BJ (cell line): Measurements from ENCODE around the gene HAT1. TPM values are rescaled to one million over a fixed set of nuclear protein-coding genes. Genes with fewer than 3 reads are reported as not detected.

Source experiments
- CTCF ChIA-PET: fragments of 350-600 bp; formaldehyde crosslinking; extraction: SDS; loops from one replicate; lab custom pipeline; 2021; ENCODE audit warnings: antibody characterized with exemption, inconsistent platforms; lab: Yijun Ruan, JAX
- POLR2A ChIA-PET: fragments of 300-600 bp; sonication (Branson Sonifier 250); formaldehyde crosslinking; extraction: SDS; loops from one replicate; lab custom pipeline; 2021; ENCODE audit warnings: antibody characterized with exemption; lab: Charles Lee
- DNase-seq: peaks from one replicate; pipeline ENCODE4 v3.0.0-alpha.2; 2011; ENCODE audit warnings: low read depth
- H3K27me3 ChIP-seq: 2 replicates; pipeline ENCODE4 v1.6.0; 2011; ENCODE audit warnings: low read length; ENCODE audit not compliant: control insufficient read depth, insufficient read depth
- H3K36me3 ChIP-seq: 2 replicates; pipeline ENCODE4 v1.5.1; 2011; ENCODE audit warnings: low read length; ENCODE audit not compliant: control insufficient read depth, insufficient read depth
- H3K4me3 ChIP-seq: 2 replicates; pipeline ENCODE4 v1.5.1; 2011; ENCODE audit warnings: low read depth, mild to moderate bottlenecking, control low read depth, low read length
- CTCF ChIP-seq: IDR thresholded peaks from 2 replicates; pipeline ENCODE4 v1.5.1; 2011; ENCODE audit warnings: low read depth, mild to moderate bottlenecking, control low read depth, inconsistent platforms, low read length, moderate library complexity; ENCODE audit not compliant: insufficient read depth
- polyA plus RNA-seq: library from polyadenylated mRNA; depleted of rRNA; stranded (reverse); fragments of >200 nt; gene quantifications from 2 replicates; pipeline ENCODE4 v1.2.3, GENCODE V29; 2011

HAT1 gene
- polyA plus RNA-seq, 1 experiment = 19.9 TPM

GRCh38 chr2:171960570-171960969 is 38.3 kb downstream of the HAT1 start:
- Histone ChIP-seq H3K4me3 (no peak overlapping the region), H3K36me3 (no peaks in the 10 kb centered on the region), H3K27me3 (no peaks in the 10 kb centered on the region)
- ChIA-PET CTCF (no interaction called here), POLR2A (no interaction called here)
- no peak for DNase-seq
- TF ChIP-seq CTCF = no peak

GRCh38 chr2:171963198-171963597 is 40.9 kb downstream of the HAT1 start:
- no peaks in the 10 kb centered on the region for H3K27me3 ChIP-seq
- no peaks in the 10 kb centered on the region for H3K36me3 ChIP-seq
- H3K4me3 ChIP-seq = no peak overlapping the region
- DNase-seq = no peak
- ChIA-PET CTCF (no interaction called here), POLR2A (no interaction called here)
- TF ChIP-seq CTCF = no peak

- H3K36me3 ChIP-seq = no peaks in the 10 kb centered on the region
- H3K27me3 ChIP-seq = no peaks in the 10 kb centered on the region
- POLR2A ChIA-PET = no interaction called here
- CTCF ChIA-PET = no interaction called here
- DNase-seq = no peak
- TF ChIP-seq CTCF = no peak
- no peak overlapping the region for H3K4me3 ChIP-seq
Observed at GRCh38 chr2:171964308-171964707, 42.0 kb downstream of the HAT1 start.

GRCh38 chr2:171965238-171965637 is 43.0 kb downstream of the HAT1 start:
- no peaks in the 10 kb centered on the region for H3K27me3 ChIP-seq
- POLR2A ChIA-PET = interaction anchor here (0.5 kb wide), 1 partner anchor 71 kb away, joined by 5 read pairs; the partner anchor contains the start of gene SLC25A12
- CTCF ChIA-PET = no interaction called here
- no peaks in the 10 kb centered on the region for H3K36me3 ChIP-seq
- no peak overlapping the region for H3K4me3 ChIP-seq
- no peak for TF ChIP-seq CTCF
- no peak for DNase-seq

- no peaks in the 10 kb centered on the region for H3K27me3 ChIP-seq
- TF ChIP-seq CTCF = no peak
- no peak for DNase-seq
- H3K4me3 ChIP-seq = no peak overlapping the region
- ChIA-PET POLR2A (no interaction called here), CTCF (no interaction called here)
- no peaks in the 10 kb centered on the region for H3K36me3 ChIP-seq
Observed at GRCh38 chr2:171965661-171966060, 43.4 kb downstream of the HAT1 start.
